HG02759 (cell line): Measurements from ENCODE around the gene GPR176.
A peak's percentile ranks its signal among the peaks of the same experiment; 100 is the strongest.

Experiments used
- ATAC-seq: cut with Tn5 transposase; IDR thresholded peaks from one replicate; pipeline ENCODE4 v1.9.1; 2021; ENCODE audit warnings: mild to moderate bottlenecking, moderate library complexity; ENCODE audit not compliant: unreplicated experiment

Gene GPR176

DNA sequence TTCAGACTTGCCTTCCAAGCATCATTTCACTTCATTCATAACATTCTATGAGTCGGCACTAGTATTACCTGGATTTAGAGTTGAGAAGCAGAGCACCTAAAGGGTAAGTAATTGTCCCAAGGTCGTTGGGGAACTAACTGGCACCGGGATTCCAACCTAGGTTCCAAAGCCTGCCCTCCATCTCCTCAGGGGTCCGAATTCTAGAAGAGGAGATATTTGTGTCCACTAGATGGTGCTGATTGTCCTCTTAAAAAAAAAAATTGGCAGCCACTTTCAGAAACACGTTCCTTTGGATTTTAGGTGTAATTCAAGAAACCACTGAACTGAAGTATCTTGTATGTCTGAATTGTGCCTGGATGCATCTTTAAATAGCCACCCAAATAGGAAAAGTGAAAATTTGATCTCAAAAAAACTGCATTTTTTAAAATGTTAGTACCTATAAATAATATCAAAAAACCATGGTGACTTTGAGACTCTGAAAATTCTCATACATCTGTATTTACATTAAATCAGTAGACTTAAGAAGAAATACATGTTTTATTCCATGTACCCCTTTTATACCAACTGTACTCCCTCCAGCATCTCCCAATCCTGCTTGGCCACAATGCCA lies 133.5 kb downstream of the GPR176 start:
- no peak for ATAC-seq

- no peak for ATAC-seq
Measured at GRCh38 chr15:39785841-39786240, 134.2 kb downstream of the GPR176 start.

DNA sequence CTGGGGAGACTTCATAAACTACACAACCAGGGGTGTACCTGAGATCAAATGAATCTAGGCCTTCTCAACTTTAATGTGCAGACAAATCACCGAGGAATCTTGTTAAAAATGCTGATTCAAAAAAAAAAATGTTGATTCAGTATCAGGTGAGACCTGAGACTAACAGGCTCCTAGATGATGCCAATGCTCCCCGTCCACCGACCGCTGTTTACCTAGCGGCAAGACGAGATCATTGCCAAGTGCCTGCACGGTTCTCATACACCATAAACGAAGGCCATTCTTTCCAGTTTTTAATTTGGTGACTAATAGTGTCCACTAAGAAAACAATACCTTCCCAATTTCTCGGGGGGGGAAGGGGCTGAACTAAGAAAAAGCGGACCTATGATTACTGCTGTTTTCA lies 134.9 kb downstream of the GPR176 start:
- no peak for ATAC-seq

- ATAC-seq, result no peak
Measured at GRCh38 chr15:39784638-39785037, 135.4 kb downstream of the GPR176 start.

DNA sequence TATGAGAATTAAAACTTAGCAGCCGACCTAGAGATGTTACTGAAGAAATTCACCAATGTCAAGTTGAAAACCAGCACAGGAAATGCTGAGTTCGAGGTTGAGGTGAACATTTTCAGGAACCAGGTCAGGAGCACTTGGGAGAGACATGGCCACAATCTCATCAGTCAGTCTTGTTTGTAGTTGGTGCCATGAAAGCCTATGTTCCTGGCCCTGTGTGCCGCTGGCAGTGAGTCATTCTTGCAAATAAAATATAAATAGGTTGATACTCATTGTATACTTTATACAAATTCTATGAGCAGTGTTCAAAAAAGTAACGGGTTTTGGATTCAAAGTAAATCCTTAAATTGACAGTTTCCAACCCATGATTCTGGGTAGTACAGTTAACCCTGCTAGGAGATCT lies 135.9 kb downstream of the GPR176 start:
- no peak for ATAC-seq

DNA sequence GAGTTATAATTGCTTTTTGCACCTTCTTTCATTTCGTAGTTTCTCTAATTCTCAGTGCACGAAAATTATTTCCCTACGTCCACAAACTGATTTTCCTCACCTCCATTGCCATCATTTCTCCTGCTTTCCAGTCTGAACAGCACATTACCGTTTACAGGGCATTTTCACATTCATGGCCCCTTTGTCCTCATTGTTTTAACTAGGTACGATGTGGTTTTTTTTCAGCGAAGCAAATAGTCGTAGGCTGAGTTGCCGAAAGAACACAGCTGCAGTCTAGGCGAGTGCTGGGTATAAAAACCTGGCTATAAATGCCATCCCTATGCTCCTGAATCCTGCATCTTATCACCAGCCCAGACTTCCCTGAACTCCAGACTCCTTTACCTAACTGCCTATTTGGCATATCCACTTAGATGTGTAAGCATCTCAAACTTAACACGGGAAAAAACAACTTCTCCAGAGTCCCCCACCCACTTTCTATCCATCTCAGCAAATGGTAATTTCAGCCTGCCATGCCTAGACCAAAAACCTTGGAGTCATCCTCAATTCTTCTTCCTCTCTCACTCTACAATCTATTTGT lies 136.7 kb downstream of the GPR176 start:
- no peak for ATAC-seq

- peak; percentile 99 for ATAC-seq
Measured at GRCh38 chr15:39782441-39783138, 137.5 kb downstream of the GPR176 start, which contains the start of gene FSIP1. TSS of gene FSIP1 (minus strand) at chr15:39782841. CDS start at chr15:39776524, 6,317 bp downstream.

DNA sequence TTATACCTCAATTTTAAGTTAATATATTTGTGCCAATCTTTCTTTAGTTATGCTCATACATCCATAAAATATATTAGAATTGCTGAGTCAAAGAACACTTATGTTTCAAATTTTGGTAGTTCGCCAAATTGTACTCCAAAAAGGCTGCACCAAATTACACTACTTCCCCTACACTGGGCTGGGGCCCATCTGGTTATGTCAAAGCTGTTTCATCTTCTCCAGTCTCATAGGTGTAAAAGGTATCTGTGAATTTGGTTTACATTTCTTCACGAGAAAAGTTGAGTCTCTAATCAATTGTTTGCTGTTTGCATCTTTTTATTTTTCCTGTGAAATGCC lies 138.1 kb downstream of the GPR176 start:
- no peak for ATAC-seq

GRCh38 chr15:39781147-39781966 lies 138.7 kb downstream of the GPR176 start:
- no peak for ATAC-seq

DNA sequence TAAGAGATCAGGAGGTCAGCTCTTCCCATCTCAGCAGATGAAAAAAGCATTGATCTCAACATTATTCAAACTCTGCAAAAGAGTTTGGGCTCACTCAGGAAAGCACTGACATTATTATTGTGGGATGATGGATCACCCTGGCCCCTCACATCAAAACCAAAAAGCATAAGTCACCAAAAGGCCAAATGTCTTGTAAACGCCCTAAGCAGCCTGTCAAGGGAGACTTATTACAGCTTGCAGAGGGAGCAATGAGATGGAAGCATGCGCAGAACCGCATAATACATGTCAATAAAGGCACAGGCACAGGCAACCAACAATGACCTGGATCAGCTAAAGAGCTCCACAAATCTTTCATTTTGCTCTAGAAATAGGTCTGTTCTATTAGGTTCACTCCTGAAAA lies 142.0 kb downstream of the GPR176 start:
- no peak for ATAC-seq

GRCh38 chr15:39777496-39777895 lies 142.6 kb downstream of the GPR176 start:
- no peak for ATAC-seq

- ATAC-seq, result no peak
Measured at GRCh38 chr15:39776068-39776467, 144.0 kb downstream of the GPR176 start.

GRCh38 chr15:39774688-39775267 lies 145.3 kb downstream of the GPR176 start:
- no peak for ATAC-seq

GRCh38 chr15:39770748-39771689 lies 149.0 kb downstream of the GPR176 start:
- no peak for ATAC-seq

DNA sequence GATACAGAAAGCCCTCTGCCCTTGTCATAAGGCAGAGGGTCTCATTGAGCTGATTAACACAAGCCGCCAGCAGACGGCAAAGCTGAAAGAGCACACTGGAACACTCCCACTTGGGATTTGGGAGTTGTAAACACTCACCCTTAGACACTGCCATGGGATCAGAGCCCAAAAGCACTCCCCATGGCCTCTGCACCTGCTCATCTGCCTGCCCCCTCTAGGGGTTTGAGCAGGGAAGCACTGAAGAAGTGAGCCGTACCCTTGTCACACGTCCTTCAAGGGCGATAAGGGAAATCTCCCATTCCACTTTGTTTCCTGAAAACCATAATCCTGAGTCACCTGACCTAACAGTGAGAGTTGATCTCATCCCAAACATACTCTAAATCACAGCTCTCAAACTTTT lies 152.1 kb downstream of the GPR176 start:
- ATAC-seq, result no peak

DNA sequence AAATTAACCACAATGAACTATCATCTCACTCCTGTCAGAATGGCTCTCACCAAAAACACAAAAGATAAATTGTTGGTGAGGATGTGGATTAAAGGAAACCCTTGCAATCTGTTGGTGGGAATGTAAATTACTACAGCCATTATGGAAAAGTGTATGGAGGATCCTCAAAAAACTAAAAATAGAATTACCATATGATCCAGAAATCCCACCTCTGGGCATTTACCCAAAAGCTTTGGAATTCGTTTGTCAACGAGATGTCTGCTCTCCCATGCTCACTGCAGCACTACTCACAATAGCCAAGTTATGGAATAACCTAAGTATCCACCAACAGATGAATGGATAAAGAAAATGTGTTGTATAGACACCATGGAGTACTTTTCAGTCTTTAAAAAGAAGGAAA lies 159.1 kb downstream of the GPR176 start:
- ATAC-seq, result no peak

DNA sequence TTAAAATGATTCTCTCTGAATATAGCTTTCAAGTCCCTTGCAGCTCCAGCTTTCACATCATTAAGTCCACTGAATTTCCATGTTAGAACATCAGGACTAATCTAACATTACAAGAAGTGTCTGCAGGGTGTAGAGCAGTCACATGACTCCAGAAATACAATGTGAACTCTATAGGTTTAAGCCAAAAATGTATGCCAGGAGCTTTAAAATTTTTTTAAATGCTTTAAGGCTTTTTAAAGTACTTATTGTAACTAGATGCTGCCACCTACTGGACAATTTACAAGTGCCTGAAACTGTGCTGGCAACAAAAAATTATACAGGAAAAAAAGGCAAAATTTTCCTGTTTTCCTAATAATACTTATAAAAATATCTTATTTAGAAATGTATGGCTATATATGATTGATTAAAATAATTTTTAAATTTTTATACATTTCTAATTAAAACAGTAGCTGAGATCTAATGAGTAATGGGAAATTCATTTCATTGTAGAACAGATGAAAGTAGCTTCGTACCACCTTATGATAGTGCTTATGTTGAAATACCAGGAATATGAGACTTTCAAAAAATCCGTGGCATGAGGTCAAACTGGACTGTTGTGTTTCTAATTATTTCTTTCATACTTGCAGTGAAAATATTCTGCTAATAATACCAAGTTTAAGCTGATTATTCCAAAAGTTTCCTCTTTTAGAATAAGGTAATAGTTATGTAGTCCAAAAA lies 163.1 kb downstream of the GPR176 start:
- no peak for ATAC-seq

- ATAC-seq, result no peak
Measured at GRCh38 chr15:39752991-39753390, 167.1 kb downstream of the GPR176 start.

DNA sequence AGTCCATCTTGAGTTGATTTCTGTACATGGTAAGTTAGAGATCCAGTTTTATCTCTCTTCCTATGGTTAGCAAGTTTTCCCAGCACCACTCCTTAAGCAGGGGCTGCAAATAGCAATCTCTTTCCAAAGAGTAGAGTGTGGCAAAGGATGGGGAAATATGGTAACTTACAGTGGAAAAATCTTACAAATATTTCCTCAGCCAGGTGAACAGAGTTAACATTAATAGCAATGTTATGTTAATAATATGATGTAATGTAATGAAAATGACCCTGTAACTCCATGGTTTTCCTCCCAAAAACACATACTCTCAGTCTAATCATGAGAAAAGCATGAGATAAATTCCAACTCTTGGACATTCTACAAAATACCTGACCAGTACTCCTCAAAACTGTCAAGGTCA lies 167.8 kb downstream of the GPR176 start:
- no peak for ATAC-seq
